GM19397 (cell line): ENCODE data around the gene PARP12.

Source experiments
- ATAC-seq: cut with Tn5 transposase; IDR thresholded peaks from one replicate; pipeline ENCODE4 v1.9.1; 2021; ENCODE audit warnings: mild to moderate bottlenecking, moderate library complexity; ENCODE audit not compliant: unreplicated experiment

Gene PARP12

GRCh38 chr7:140017034-140017433, 45.7 kb downstream of the PARP12 start:
- no peak for ATAC-seq

- no peak for ATAC-seq
Observed at GRCh38 chr7:140016540-140016939, 46.2 kb downstream of the PARP12 start.

GRCh38 chr7:140015471-140015970, 47.2 kb downstream of the PARP12 start:
- no peak for ATAC-seq

- ATAC-seq, result no peak
Observed at GRCh38 chr7:140014123-140014522, 48.6 kb downstream of the PARP12 start.

- ATAC-seq, result no peak
Observed at GRCh38 chr7:140013676-140014075, 49.1 kb downstream of the PARP12 start.

- no peak for ATAC-seq
Observed at GRCh38 chr7:140010194-140010895, 52.4 kb downstream of the PARP12 start.

- ATAC-seq, result no peak
Observed at GRCh38 chr7:140009735-140010134, 53.0 kb downstream of the PARP12 start.

- no peak for ATAC-seq
Observed at GRCh38 chr7:140008755-140009610, 53.8 kb downstream of the PARP12 start.

- no peak for ATAC-seq
Observed at GRCh38 chr7:140007051-140007690, 55.6 kb downstream of the PARP12 start.

- no peak for ATAC-seq
Observed at GRCh38 chr7:140006600-140006999, 56.2 kb downstream of the PARP12 start.

- ATAC-seq, result no peak
Observed at GRCh38 chr7:140005754-140006503, 56.8 kb downstream of the PARP12 start.

- ATAC-seq, result no peak
Observed at GRCh38 chr7:140005341-140005740, 57.4 kb downstream of the PARP12 start.

GRCh38 chr7:140004672-140005071, 58.1 kb downstream of the PARP12 start:
- no peak for ATAC-seq

GRCh38 chr7:140003913-140004382, 58.8 kb downstream of the PARP12 start:
- no peak for ATAC-seq

GRCh38 chr7:140000666-140001268, 62.0 kb downstream of the PARP12 start:
- no peak for ATAC-seq

- ATAC-seq, result no peak
Observed at GRCh38 chr7:139999516-139999915, 63.2 kb downstream of the PARP12 start.

- no peak for ATAC-seq
Observed at GRCh38 chr7:139998572-139998971, 64.2 kb downstream of the PARP12 start.

- no peak for ATAC-seq
Observed at GRCh38 chr7:139995017-139995915, 67.5 kb downstream of the PARP12 start.

- no peak for ATAC-seq
Observed at GRCh38 chr7:139994356-139994755, 68.4 kb downstream of the PARP12 start.
